WTC11 (cell line): Measurements from ENCODE around the gene ZNF333. TPM values are rescaled to one million over a fixed set of nuclear protein-coding genes. Genes with fewer than 3 reads are reported as not detected.

Source experiments
- ATAC-seq: fragments of 200-7000 bp; cut with Tn5 transposase; 2 replicates; pipeline ENCODE4 v1.10.0; 2021; ENCODE audit warnings: mild to moderate bottlenecking, moderate library complexity
- CTCF ChIA-PET: fragments of 300-600 bp; sonication (Branson Sonifier 250); formaldehyde crosslinking; loops from one replicate; lab custom pipeline; 2021; ENCODE audit warnings: antibody characterized with exemption; lab: Charles Lee
- POLR2A ChIA-PET: fragments of 350-600 bp; sonication (Branson Sonifier 250); formaldehyde crosslinking; loops from one replicate; lab custom pipeline; 2021; ENCODE audit warnings: antibody characterized with exemption; lab: Charles Lee
- DNase-seq: peaks from one replicate; pipeline ENCODE4 v3.0.0; 2021; ENCODE audit warnings: low spot score
- H3K27ac Mint-ChIP-seq: 2 replicates; pipeline ENCODE4 v1.8.0; 2021; ENCODE audit warnings: mixed read lengths
- H3K27me3 Mint-ChIP-seq: 2 replicates; pipeline ENCODE4 v1.8.0; 2021; ENCODE audit warnings: low read depth, mild to moderate bottlenecking, moderate library complexity, mixed read lengths
- H3K36me3 Mint-ChIP-seq: 2 replicates; pipeline ENCODE4 v1.8.0; 2021; ENCODE audit warnings: mixed read lengths
- H3K4me1 Mint-ChIP-seq: 2 replicates; pipeline ENCODE4 v1.8.0; 2022; ENCODE audit warnings: mixed read lengths
- H3K4me3 Mint-ChIP-seq: 2 replicates; pipeline ENCODE4 v1.8.0; 2021; ENCODE audit warnings: mild to moderate bottlenecking, moderate library complexity, mixed read lengths
- H3K9me3 Mint-ChIP-seq: 2 replicates; pipeline ENCODE4 v1.8.0; 2021; ENCODE audit warnings: mixed read lengths
- ARID4B ChIP-seq: sonication (generic); formaldehyde crosslinking; IDR thresholded peaks from 2 replicates; pipeline ENCODE4 v1.8.0; 2023; ENCODE audit warnings: missing genetic modification reagents, mild to moderate bottlenecking, borderline replicate concordance
- CREB1 ChIP-seq: sonication (generic); formaldehyde crosslinking; IDR thresholded peaks from 2 replicates; pipeline ENCODE4 v1.8.0; 2023; ENCODE audit warnings: mild to moderate bottlenecking, missing genetic modification reagents
- CREM ChIP-seq: sonication (generic); formaldehyde crosslinking; IDR thresholded peaks from 2 replicates; pipeline ENCODE4 v1.8.1; 2022; ENCODE audit warnings: mild to moderate bottlenecking, missing genetic modification reagents, moderate library complexity
- ELF4 ChIP-seq: sonication (generic); formaldehyde crosslinking; IDR thresholded peaks from 2 replicates; pipeline ENCODE4 v1.8.1; 2022; ENCODE audit warnings: low read depth, mild to moderate bottlenecking, moderate library complexity, missing genetic modification reagents
- FOXP1 ChIP-seq: sonication (generic); formaldehyde crosslinking; IDR thresholded peaks from 2 replicates; pipeline ENCODE4 v1.8.0; 2022; ENCODE audit warnings: missing genetic modification reagents, mild to moderate bottlenecking, moderate library complexity, borderline replicate concordance
- GRHL2 ChIP-seq: fragments of 250-450 bp; sonication (Bioruptor Pico); IDR thresholded peaks from 2 replicates; pipeline ENCODE4 v1.8.0; 2022; ENCODE audit warnings: mild to moderate bottlenecking, moderate library complexity; ENCODE audit not compliant: insufficient replicate concordance, severe bottlenecking
- IRF1 ChIP-seq: sonication (generic); formaldehyde crosslinking; IDR thresholded peaks from 2 replicates; pipeline ENCODE4 v1.8.0; 2023; ENCODE audit warnings: missing genetic modification reagents
- NFATC4 ChIP-seq: fragments of 250-450 bp; sonication (Bioruptor Pico); IDR thresholded peaks from 2 replicates; pipeline ENCODE4 v1.9.0; 2021; ENCODE audit warnings: mild to moderate bottlenecking
- NR3C1 ChIP-seq: sonication (generic); formaldehyde crosslinking; conservative IDR thresholded peaks from 2 replicates; pipeline ENCODE4 v1.8.1; 2023; ENCODE audit warnings: low read depth, mild to moderate bottlenecking, missing genetic modification reagents
- PRRX2 ChIP-seq: fragments of 250-450 bp; sonication (Bioruptor Pico); IDR thresholded peaks from 2 replicates; pipeline ENCODE4 v1.8.0; 2021; ENCODE audit warnings: mild to moderate bottlenecking
- RELA ChIP-seq: sonication (generic); formaldehyde crosslinking; IDR thresholded peaks from 2 replicates; pipeline ENCODE4 v1.8.1; 2022; ENCODE audit warnings: missing genetic modification reagents, mild to moderate bottlenecking, borderline replicate concordance
- SMAD4 ChIP-seq: sonication (generic); formaldehyde crosslinking; IDR thresholded peaks from 2 replicates; pipeline ENCODE4 v1.8.0; 2022; ENCODE audit warnings: mild to moderate bottlenecking, missing genetic modification reagents
- SP1 ChIP-seq: sonication (generic); formaldehyde crosslinking; conservative IDR thresholded peaks from 2 replicates; pipeline ENCODE4 v1.8.1; 2022; ENCODE audit warnings: missing genetic modification reagents
- TEAD1 ChIP-seq: sonication (generic); formaldehyde crosslinking; IDR thresholded peaks from 2 replicates; pipeline ENCODE4 v1.8.0; 2022; ENCODE audit warnings: mild to moderate bottlenecking, missing genetic modification reagents
- TP53 ChIP-seq: sonication (generic); formaldehyde crosslinking; IDR thresholded peaks from 2 replicates; pipeline ENCODE4 v1.8.1; 2023; ENCODE audit warnings: mild to moderate bottlenecking, missing genetic modification reagents
- USF2 ChIP-seq: sonication (generic); formaldehyde crosslinking; IDR thresholded peaks from 2 replicates; pipeline ENCODE4 v1.8.1; 2023; ENCODE audit warnings: mild to moderate bottlenecking, missing genetic modification reagents, moderate library complexity
- ZNF317 ChIP-seq: sonication (generic); formaldehyde crosslinking; IDR thresholded peaks from 2 replicates; pipeline ENCODE4 v1.8.1; 2023; ENCODE audit warnings: low read depth, mild to moderate bottlenecking, moderate library complexity, missing genetic modification reagents, borderline replicate concordance
- total RNA-seq: library from RNA; stranded (reverse); gene quantifications from 3 replicates; pipeline ENCODE4 v1.2.3, GENCODE V29; 2021
- TF ChIP-seq, protein P1 (sequence below): sonication (generic); formaldehyde crosslinking; IDR thresholded peaks from 2 replicates; pipeline ENCODE4 v1.8.0; 2022; ENCODE audit warnings: mild to moderate bottlenecking, missing genetic modification reagents
- TF ChIP-seq, protein P2 (sequence below): sonication (generic); formaldehyde crosslinking; IDR thresholded peaks from 2 replicates; pipeline ENCODE4 v1.8.1; 2023; ENCODE audit warnings: mild to moderate bottlenecking, moderate library complexity, missing genetic modification reagents

Gene ZNF333
- total RNA-seq, 1 experiment from 2014 or later: 16.2 TPM

GRCh38 chr19:14669940-14670339 is 19.9 kb upstream of the ZNF333 start:
- H3K4me3 Mint-ChIP-seq: no peak overlapping the region
- DNase-seq (no peak), ATAC-seq (no peak)
- ChIA-PET POLR2A (no interaction called here), CTCF (no interaction called here)
- no peak for TF ChIP-seq TEAD1 (CRISPR knock-in tag)
- no peak for TF ChIP-seq USF2 (CRISPR knock-in tag)
- no peak for TF ChIP-seq SMAD4 (CRISPR knock-in tag)
- H3K27me3 Mint-ChIP-seq: peaks cover 42% of the 10 kb centered on the region
- H3K27ac Mint-ChIP-seq: no peak overlapping the region
- H3K9me3 Mint-ChIP-seq: peaks cover 40% of the 10 kb centered on the region
- no peaks in the 10 kb centered on the region for H3K36me3 Mint-ChIP-seq
- no peaks in the 10 kb centered on the region for H3K4me1 Mint-ChIP-seq

GRCh38 chr19:14670408-14670807 is 19.4 kb upstream of the ZNF333 start:
- no peak overlapping the region for H3K27ac Mint-ChIP-seq
- no peak for TF ChIP-seq FOXP1 (CRISPR knock-in tag)
- TF ChIP-seq, protein P1, sequence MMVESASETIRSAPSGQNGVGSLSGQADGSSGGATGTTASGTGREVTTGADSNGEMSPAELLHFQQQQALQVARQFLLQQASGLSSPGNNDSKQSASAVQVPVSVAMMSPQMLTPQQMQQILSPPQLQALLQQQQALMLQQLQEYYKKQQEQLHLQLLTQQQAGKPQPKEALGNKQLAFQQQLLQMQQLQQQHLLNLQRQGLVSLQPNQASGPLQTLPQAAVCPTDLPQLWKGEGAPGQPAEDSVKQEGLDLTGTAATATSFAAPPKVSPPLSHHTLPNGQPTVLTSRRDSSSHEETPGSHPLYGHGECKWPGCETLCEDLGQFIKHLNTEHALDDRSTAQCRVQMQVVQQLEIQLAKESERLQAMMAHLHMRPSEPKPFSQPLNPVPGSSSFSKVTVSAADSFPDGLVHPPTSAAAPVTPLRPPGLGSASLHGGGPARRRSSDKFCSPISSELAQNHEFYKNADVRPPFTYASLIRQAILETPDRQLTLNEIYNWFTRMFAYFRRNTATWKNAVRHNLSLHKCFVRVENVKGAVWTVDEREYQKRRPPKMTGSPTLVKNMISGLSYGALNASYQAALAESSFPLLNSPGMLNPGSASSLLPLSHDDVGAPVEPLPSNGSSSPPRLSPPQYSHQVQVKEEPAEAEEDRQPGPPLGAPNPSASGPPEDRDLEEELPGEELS: no peak
- CTCF ChIA-PET: no interaction called here
- no peak overlapping the region for H3K4me3 Mint-ChIP-seq
- H3K9me3 Mint-ChIP-seq: peaks cover 40% of the 10 kb centered on the region
- POLR2A ChIA-PET: no interaction called here
- no peaks in the 10 kb centered on the region for H3K36me3 Mint-ChIP-seq
- H3K27me3 Mint-ChIP-seq: peaks cover 42% of the 10 kb centered on the region
- DNase-seq (no peak), ATAC-seq (no peak)
- no peaks in the 10 kb centered on the region for H3K4me1 Mint-ChIP-seq

- no peak for DNase-seq
- H3K36me3 Mint-ChIP-seq: no peaks in the 10 kb centered on the region
- ChIA-PET POLR2A (no interaction called here), CTCF (interaction anchor here (0.7 to 1.3 kb wide), 3 partner anchors 14 to 116 kb away, joined by 3 read pairs; no protein-coding TSS in a partner anchor)
- no peak overlapping the region for H3K27ac Mint-ChIP-seq
- no peak overlapping the region for H3K4me3 Mint-ChIP-seq
- peaks cover 34% of the 10 kb centered on the region for H3K27me3 Mint-ChIP-seq
- H3K4me1 Mint-ChIP-seq: no peaks in the 10 kb centered on the region
- peaks cover 32% of the 10 kb centered on the region for H3K9me3 Mint-ChIP-seq
- no peak for ATAC-seq
- TF ChIP-seq NR3C1 (no peak), GRHL2 (no peak), CREB1 (CRISPR knock-in tag) (no peak), PRRX2 (CRISPR knock-in tag) (no peak), CREM (no peak), ZNF317 (CRISPR knock-in tag) (no peak), ELF4 (CRISPR knock-in tag) (no peak), IRF1 (CRISPR knock-in tag) (no peak), NFATC4 (CRISPR knock-in tag) (no peak), RELA (CRISPR knock-in tag) (no peak), FOXP1 (CRISPR knock-in tag) (no peak), ARID4B (CRISPR knock-in tag) (no peak), SP1 (CRISPR knock-in tag) (no peak), TP53 (CRISPR knock-in tag) (no peak)
- TF ChIP-seq, protein P2, sequence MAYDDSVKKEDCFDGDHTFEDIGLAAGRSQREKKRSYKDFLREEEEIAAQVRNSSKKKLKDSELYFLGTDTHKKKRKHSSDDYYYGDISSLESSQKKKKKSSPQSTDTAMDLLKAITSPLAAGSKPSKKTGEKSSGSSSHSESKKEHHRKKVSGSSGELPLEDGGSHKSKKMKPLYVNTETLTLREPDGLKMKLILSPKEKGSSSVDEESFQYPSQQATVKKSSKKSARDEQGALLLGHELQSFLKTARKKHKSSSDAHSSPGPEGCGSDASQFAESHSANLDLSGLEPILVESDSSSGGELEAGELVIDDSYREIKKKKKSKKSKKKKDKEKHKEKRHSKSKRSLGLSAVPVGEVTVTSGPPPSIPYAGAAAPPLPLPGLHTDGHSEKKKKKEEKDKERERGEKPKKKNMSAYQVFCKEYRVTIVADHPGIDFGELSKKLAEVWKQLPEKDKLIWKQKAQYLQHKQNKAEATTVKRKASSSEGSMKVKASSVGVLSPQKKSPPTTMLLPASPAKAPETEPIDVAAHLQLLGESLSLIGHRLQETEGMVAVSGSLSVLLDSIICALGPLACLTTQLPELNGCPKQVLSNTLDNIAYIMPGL (CRISPR knock-in tag): no peak
- TF ChIP-seq, all 79 proteins: peak for 0
These were observed 17.5 kb upstream of the ZNF333 start for GRCh38 chr19:14672188-14672872.
